Brain microvascular endothelial cell (primary cell): ENCODE data around the gene CATSPERE.

ENCODE experiments used
- DNase-seq: peaks from one replicate; pipeline ENCODE4 v3.0.0-alpha.2; 2020
- H3K27ac ChIP-seq: fragments of 250-450 bp; sonication (Bioruptor Pico); 2 replicates; pipeline ENCODE4 v1.5.1; 2020; ENCODE audit warnings: mild to moderate bottlenecking, moderate library complexity
- H3K27me3 ChIP-seq: fragments of 250-450 bp; sonication (Bioruptor Pico); replicated peaks from 2 replicates; pipeline ENCODE4 v1.5.1; 2020; ENCODE audit warnings: mild to moderate bottlenecking
- H3K36me3 ChIP-seq: fragments of 250-450 bp; sonication (Bioruptor Pico); replicated peaks from 2 replicates; pipeline ENCODE4 v1.5.1; 2020; ENCODE audit warnings: mild to moderate bottlenecking
- H3K4me3 ChIP-seq: 2 replicates; pipeline ENCODE4 v1.5.1; 2011; ENCODE audit warnings: low read depth, mild to moderate bottlenecking, control low read depth, low read length, moderate library complexity
- CTCF ChIP-seq: IDR thresholded peaks from 2 replicates; pipeline ENCODE4 v1.5.1; 2011; ENCODE audit warnings: low read depth, mild to moderate bottlenecking, moderate library complexity, low read length, control low read depth, inconsistent platforms; ENCODE audit errors: missing control alignments
- in situ Hi-C: cut with HindIII; loops from 2 replicates; pipeline ENCODE4 v1.10.0; 2017; ENCODE audit warnings: low sequenced_read_pairs, low pct_ligation_motif_present

CATSPERE gene

DNA sequence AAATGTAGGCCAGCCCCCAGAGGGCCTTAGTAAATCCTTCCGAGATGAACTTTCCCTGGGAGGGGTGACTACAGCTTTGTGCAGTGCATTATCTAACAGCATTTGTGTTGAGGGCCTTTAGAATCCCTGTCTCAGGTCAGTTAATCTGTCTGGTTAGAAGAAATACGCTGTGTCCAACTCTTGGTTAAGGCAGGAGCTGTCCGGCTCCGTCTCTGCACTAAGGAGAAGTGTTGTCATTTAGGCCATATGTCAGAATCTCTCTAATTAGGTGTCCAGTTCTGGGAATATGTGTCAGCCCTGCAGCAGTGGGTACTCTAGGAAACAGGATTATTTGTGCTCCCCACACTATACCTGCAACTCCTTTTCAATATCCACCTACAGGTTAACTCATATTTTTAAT lies 124.8 kb downstream of the CATSPERE start:
- H3K27ac ChIP-seq = no peak overlapping the region
- TF ChIP-seq CTCF = no peak

GRCh38 chr1:244590670-244591069 lies 129.6 kb downstream of the CATSPERE start:
- H3K36me3 ChIP-seq = no peaks in the 10 kb centered on the region

More for the DNA sequence above, 124.8 kb downstream of the CATSPERE start:
- Histone ChIP-seq H3K27me3 (no peaks in the 10 kb centered on the region), H3K36me3 (no peaks in the 10 kb centered on the region), H3K4me3 (no peak overlapping the region)
- in situ Hi-C loops = no loop called here
- DNase-seq = no peak

DNA sequence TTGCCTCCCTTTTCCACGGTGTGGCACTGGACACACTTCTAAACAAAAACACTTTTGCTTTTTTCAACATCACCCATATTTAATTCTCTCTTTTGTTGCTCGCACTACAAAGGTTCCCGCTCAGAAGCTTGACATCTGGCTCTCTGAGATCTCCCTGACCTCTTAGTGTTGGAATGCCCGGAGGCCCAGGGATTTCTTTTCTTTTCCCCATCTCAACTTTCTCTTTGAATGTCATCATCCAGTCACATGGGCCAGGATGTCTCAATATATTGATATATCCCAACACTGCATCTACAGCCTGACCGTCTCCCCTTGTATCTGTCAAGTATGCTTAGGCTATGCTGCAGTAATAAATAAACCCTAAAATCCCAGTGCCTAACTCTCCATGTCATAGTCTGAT lies 137.5 kb downstream of the CATSPERE start:
- TF ChIP-seq CTCF = no peak
- in situ Hi-C loops = no loop called here

More at GRCh38 chr1:244590670-244591069, 129.6 kb downstream of the CATSPERE start:
- Histone ChIP-seq H3K27ac (no peak overlapping the region), H3K4me3 (no peak overlapping the region), H3K27me3 (no peaks in the 10 kb centered on the region)
- no peak for DNase-seq
- in situ Hi-C loops = no loop called here
- no peak for TF ChIP-seq CTCF

GRCh38 chr1:244599937-244600350 lies 138.9 kb downstream of the CATSPERE start:
- peak; percentile 93 for DNase-seq
- peak overlapping the region; percentile 39 for H3K4me3 ChIP-seq

More for the DNA sequence above, 137.5 kb downstream of the CATSPERE start:
- DNase-seq = no peak
- H3K27ac ChIP-seq = no peak overlapping the region
- no peak overlapping the region for H3K4me3 ChIP-seq
- no peaks in the 10 kb centered on the region for H3K27me3 ChIP-seq
- H3K36me3 ChIP-seq = no peaks in the 10 kb centered on the region

GRCh38 chr1:244601336-244601735 lies 140.3 kb downstream of the CATSPERE start:
- in situ Hi-C loops = no loop called here
- Histone ChIP-seq H3K4me3 (no peak overlapping the region), H3K27me3 (no peaks in the 10 kb centered on the region), H3K36me3 (no peaks in the 10 kb centered on the region), H3K27ac (no peak overlapping the region)
- DNase-seq = no peak
- TF ChIP-seq CTCF = no peak

More at GRCh38 chr1:244599937-244600350, 138.9 kb downstream of the CATSPERE start:
- Histone ChIP-seq H3K27ac (peak overlapping the region; percentile 73), H3K36me3 (no peaks in the 10 kb centered on the region), H3K27me3 (no peaks in the 10 kb centered on the region)
- in situ Hi-C loops = no loop called here
- TF ChIP-seq CTCF = no peak

DNA sequence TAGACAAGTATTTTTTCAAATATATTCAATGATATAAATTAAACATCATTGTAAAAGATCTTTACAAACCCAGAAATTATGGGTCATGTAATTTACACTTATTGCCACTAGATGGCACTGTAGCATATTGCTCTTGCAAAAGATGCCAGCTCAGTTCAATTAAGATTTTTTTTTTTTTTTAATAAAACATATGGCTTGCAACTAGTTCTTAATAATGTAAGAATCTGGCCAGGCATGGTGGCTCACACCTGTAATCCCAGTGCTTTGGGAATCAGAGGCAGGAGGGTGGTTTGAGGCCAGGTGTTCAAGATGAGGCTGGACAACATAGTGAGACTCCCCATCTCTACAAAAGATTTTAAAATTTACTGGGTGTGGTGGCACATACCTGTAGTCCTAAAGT lies 142.4 kb downstream of the CATSPERE start:
- DNase-seq = peak; percentile 12
- in situ Hi-C loops = no loop called here
- Histone ChIP-seq H3K27ac (no peak overlapping the region), H3K36me3 (no peaks in the 10 kb centered on the region), H3K27me3 (no peaks in the 10 kb centered on the region), H3K4me3 (no peak overlapping the region)
- peak; percentile 53 for TF ChIP-seq CTCF
